H9 (cell line): Measurements from ENCODE around the gene CORO1C. TPM values are rescaled to one million over a fixed set of nuclear protein-coding genes. Genes with fewer than 3 reads are reported as not detected.

Experiments
- DNase-seq: peaks from one replicate; pipeline ENCODE4 v3.0.0-alpha.2; 2017
- H2AFZ ChIP-seq: one replicate; pipeline ENCODE4 v1.6.1; 2013; ENCODE audit warnings: mild to moderate bottlenecking, low read length, control low read depth, moderate library complexity
- H2AK5ac ChIP-seq: 2 replicates; pipeline ENCODE4 v1.6.1; 2013; ENCODE audit warnings: low read length, control low read depth, mixed read lengths; ENCODE audit not compliant: insufficient read length
- H2BK120ac ChIP-seq: one replicate; pipeline ENCODE4 v1.6.1; 2013; ENCODE audit warnings: low read depth, mild to moderate bottlenecking, low read length, control low read depth, inconsistent platforms; ENCODE audit not compliant: poor library complexity, severe bottlenecking
- H2BK12ac ChIP-seq: 2 replicates; pipeline ENCODE4 v1.6.1; 2013; ENCODE audit warnings: low read length, control low read depth, mixed read lengths, low read depth; ENCODE audit not compliant: insufficient read length
- H2BK15ac ChIP-seq: 2 replicates; pipeline ENCODE4 v1.6.1; 2013; ENCODE audit warnings: low read depth, low read length, control low read depth
- H2BK20ac ChIP-seq: one replicate; pipeline ENCODE4 v1.6.1; 2013; ENCODE audit warnings: low read depth, mild to moderate bottlenecking, low read length, control low read depth, inconsistent platforms; ENCODE audit not compliant: poor library complexity, severe bottlenecking
- H2BK5ac ChIP-seq: 2 replicates; pipeline ENCODE4 v1.6.1; 2013; ENCODE audit warnings: low read length, control low read depth, mixed read lengths; ENCODE audit not compliant: insufficient read length
- H3K14ac ChIP-seq: 2 replicates; pipeline ENCODE4 v1.6.1; 2013; ENCODE audit warnings: low read length, control low read depth; ENCODE audit not compliant: insufficient read depth
- H3K18ac ChIP-seq: 2 replicates; pipeline ENCODE4 v1.6.1; 2013; ENCODE audit warnings: low read depth, mild to moderate bottlenecking, mixed read lengths, low read length, control low read depth; ENCODE audit not compliant: insufficient read length
- H3K23ac ChIP-seq: 2 replicates; pipeline ENCODE4 v1.6.1; 2013; ENCODE audit warnings: low read length, control low read depth, mixed read lengths, low read depth; ENCODE audit not compliant: insufficient read length
- H3K23me2 ChIP-seq: 2 replicates; pipeline ENCODE4 v1.6.1; 2013; ENCODE audit warnings: low read depth, mild to moderate bottlenecking, mixed read lengths, low read length, control low read depth; ENCODE audit not compliant: insufficient read length, poor library complexity, severe bottlenecking
- H3K27ac ChIP-seq: 2 replicates; pipeline ENCODE4 v1.5.1; 2013; ENCODE audit warnings: low read length, control low read depth, mixed read lengths, low read depth; ENCODE audit not compliant: insufficient read length
- H3K27me3 ChIP-seq: 2 replicates; pipeline ENCODE4 v1.6.1; 2013; ENCODE audit warnings: low read length, control low read depth, inconsistent platforms; ENCODE audit not compliant: insufficient read depth
- H3K4ac ChIP-seq: 2 replicates; pipeline ENCODE4 v1.6.1; 2013; ENCODE audit warnings: low read depth, mild to moderate bottlenecking, control low read depth, inconsistent platforms, low read length, moderate library complexity
- H3K4me1 ChIP-seq: 2 replicates; pipeline ENCODE4 v1.6.1; 2013; ENCODE audit warnings: low read length, control low read depth, inconsistent platforms; ENCODE audit not compliant: insufficient read depth
- H3K4me2 ChIP-seq: 2 replicates; pipeline ENCODE4 v1.6.1; 2013; ENCODE audit warnings: low read length, control low read depth, mixed read lengths; ENCODE audit not compliant: insufficient read length, insufficient read depth
- H3K56ac ChIP-seq: 2 replicates; pipeline ENCODE4 v1.6.1; 2013; ENCODE audit warnings: low read depth, mild to moderate bottlenecking, mixed read lengths, low read length, control low read depth; ENCODE audit not compliant: insufficient read length
- H3K79me1 ChIP-seq: 2 replicates; pipeline ENCODE4 v1.6.1; 2013; ENCODE audit warnings: low read depth, mild to moderate bottlenecking, moderate library complexity, low read length, control low read depth, inconsistent platforms; ENCODE audit not compliant: insufficient read depth, poor library complexity, severe bottlenecking
- H3K79me2 ChIP-seq: 2 replicates; pipeline ENCODE4 v1.6.1; 2013; ENCODE audit warnings: low read length, control low read depth, inconsistent platforms; ENCODE audit not compliant: insufficient read depth
- H3K9ac ChIP-seq: 2 replicates; pipeline ENCODE4 v1.6.1; 2013; ENCODE audit warnings: low read length, control low read depth, mixed read lengths; ENCODE audit not compliant: insufficient read length; ENCODE audit errors: extremely low read depth
- H3K9me3 ChIP-seq: one replicate; pipeline ENCODE4 v1.6.1; 2013; ENCODE audit warnings: low read depth, low read length, inconsistent platforms; ENCODE audit not compliant: control insufficient read depth
- H3T11ph ChIP-seq: one replicate; pipeline ENCODE4 v1.6.1; 2013; ENCODE audit warnings: mild to moderate bottlenecking, low read length, control low read depth, inconsistent platforms
- H4K20me1 ChIP-seq: one replicate; pipeline ENCODE4 v1.6.1; 2013; ENCODE audit not compliant: control insufficient read depth, insufficient read length, insufficient read depth
- H4K5ac ChIP-seq: 2 replicates; pipeline ENCODE4 v1.6.1; 2013; ENCODE audit warnings: low read depth, mild to moderate bottlenecking, mixed read lengths, low read length, control low read depth; ENCODE audit not compliant: insufficient read length
- H4K8ac ChIP-seq: replicated peaks from 2 replicates; pipeline ENCODE4 v1.6.1; 2013; ENCODE audit warnings: low read length, control low read depth, mixed read lengths, low read depth; ENCODE audit not compliant: insufficient read length
- H4K91ac ChIP-seq: 2 replicates; pipeline ENCODE4 v1.6.1; 2013; ENCODE audit warnings: low read depth, mild to moderate bottlenecking, moderate library complexity, mixed read lengths, low read length, control low read depth; ENCODE audit not compliant: insufficient read length
- H3K27ac Mint-ChIP-seq, 3 experiments: 2 replicates in 2 of 3; 3 replicates in 1 of 3; pipeline ENCODE4 v1.8.0; 2020 to 2021; ENCODE audit warnings: mixed read lengths in 3 of 3, mild to moderate bottlenecking in 1 of 3, moderate library complexity in 1 of 3
- H3K27me3 Mint-ChIP-seq: 2 replicates; pipeline ENCODE4 v1.8.0; 2021; ENCODE audit warnings: low read depth, mild to moderate bottlenecking, moderate library complexity, mixed read lengths
- H3K36me3 Mint-ChIP-seq, 3 experiments: 2 replicates in 2 of 3; 3 replicates in 1 of 3; pipeline ENCODE4 v1.8.0; 2020 to 2021; ENCODE audit warnings: low read depth in 3 of 3, mixed read lengths in 3 of 3; ENCODE audit not compliant: insufficient read depth in 1 of 3
- H3K4me1 Mint-ChIP-seq, 2 experiments: 2 replicates each; pipeline ENCODE4 v1.8.0; 2020; ENCODE audit warnings: mixed read lengths in 2 of 2
- H3K4me3 Mint-ChIP-seq, 2 experiments: 2 replicates in 1 of 2; 3 replicates in 1 of 2; pipeline ENCODE4 v1.8.0; 2020 to 2021; ENCODE audit warnings: mild to moderate bottlenecking in 2 of 2, mixed read lengths in 2 of 2, moderate library complexity in 1 of 2
- H3K9me3 Mint-ChIP-seq, 2 experiments: 2 replicates in 1 of 2; 3 replicates in 1 of 2; pipeline ENCODE4 v1.8.0; 2020; ENCODE audit warnings: mild to moderate bottlenecking in 2 of 2, mixed read lengths in 2 of 2, moderate library complexity in 1 of 2
- WGBS: extraction: QIAGEN DNeasy Blood & Tissue Kit; methylation state at CpG from one replicate; pipeline ENCODE4 v1.1.7; 2013; ENCODE audit warnings: missing lambda C conversion rate, low lambda C conversion rate, mixed read lengths; ENCODE audit not compliant: insufficient read length; ENCODE audit errors: extremely low coverage; 5-methylcytosine and 5-hydroxymethylcytosine counted together
- total RNA-seq: library from RNA; stranded (reverse); gene quantifications from 2 replicates; pipeline ENCODE4 v1.2.1, GENCODE V29; 2021
- TF ChIP-seq, protein P1 (sequence below): fragments of 200-600 bp; sonication (generic); conservative IDR thresholded peaks from 3 replicates; pipeline ENCODE4 v1.8.0; 2021; ENCODE audit warnings: antibody characterized with exemption, mild to moderate bottlenecking

The CORO1C gene
- total RNA-seq, 1 experiment from 2014 or later = 154 TPM

DNA sequence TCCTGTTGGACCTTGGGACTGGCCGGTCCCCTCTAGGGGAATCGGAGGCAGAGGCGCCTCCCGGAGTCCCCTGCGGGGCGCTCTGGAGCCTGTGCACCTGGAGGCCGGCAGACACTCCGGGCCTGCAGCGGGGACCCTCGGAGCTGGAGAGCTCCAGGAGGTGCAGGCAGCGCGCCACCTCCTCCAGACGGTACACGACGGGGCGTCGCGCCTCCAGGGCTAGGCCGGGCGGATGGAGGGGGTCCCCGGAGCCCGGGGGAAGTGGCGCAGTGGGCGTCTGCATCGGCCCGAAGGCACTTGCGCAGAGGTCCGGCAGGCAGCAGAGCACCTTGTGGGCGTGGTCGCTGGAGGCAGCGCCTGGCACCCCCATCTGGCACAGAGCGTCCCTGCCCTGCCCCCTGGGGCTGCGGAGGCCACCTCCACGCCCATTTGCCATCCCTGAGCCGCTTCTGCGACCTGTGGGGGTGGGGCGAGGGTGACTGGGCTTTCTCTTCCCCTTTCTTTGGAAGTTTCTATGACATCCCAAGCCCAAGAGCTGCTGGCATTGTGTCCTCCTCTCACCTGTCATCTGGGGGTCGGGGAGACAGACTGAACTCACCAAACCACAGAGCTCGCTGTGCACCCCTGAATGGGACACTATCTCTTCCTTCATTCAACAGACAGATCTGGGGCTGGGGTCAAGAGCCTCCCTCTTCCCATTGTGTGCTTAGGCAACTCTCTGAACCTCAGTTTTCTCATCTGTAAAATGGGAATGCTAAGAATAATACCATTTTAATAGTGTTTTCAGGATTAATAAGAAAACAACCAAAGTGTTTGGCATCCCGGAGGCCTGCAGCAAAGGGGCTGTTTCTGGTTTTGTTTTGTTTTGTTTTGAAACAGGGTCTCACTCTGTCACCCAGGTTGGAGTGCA, 37.5 kb upstream of the CORO1C start:
- Histone ChIP-seq H4K91ac (no peak overlapping the region), H3T11ph (no peak overlapping the region), H2AK5ac (no peak overlapping the region), H2BK20ac (no peak overlapping the region), H3K27me3 (no peaks in the 10 kb centered on the region), H4K20me1 (no peaks in the 10 kb centered on the region), H4K8ac (no peak overlapping the region), H3K79me1 (no peaks in the 10 kb centered on the region), H3K18ac (no peak overlapping the region), H3K23ac (no peak overlapping the region), H3K4me1 (no peaks in the 10 kb centered on the region; the same call in 1 of the 2 replicates), H3K27ac (no peak overlapping the region), H3K79me2 (no peaks in the 10 kb centered on the region), H2BK120ac (no peak overlapping the region), H3K56ac (no peak overlapping the region), H4K5ac (no peak overlapping the region), H3K9me3 (no peaks in the 10 kb centered on the region), H2BK5ac (no peak overlapping the region), H3K9ac (no peak overlapping the region), H2BK15ac (no peak overlapping the region), H3K4ac (no peak overlapping the region), H3K14ac (0 out of 2 replicates have a peak overlapping the region, but pooled peaks have one; percentile 9), H3K23me2 (peaks cover 4% of the 10 kb centered on the region), H2AFZ (no peak overlapping the region), H2BK12ac (no peak overlapping the region), H3K4me2 (peak overlapping the region; percentile 19)
- Mint-ChIP-seq H3K36me3 (no peaks in the 10 kb centered on the region), H3K27ac (no peak overlapping the region), H3K4me1 (peaks cover 8 to 30% of the 10 kb centered on the region in 2 experiments), H3K4me3 (peak overlapping the region; percentile 52 to 73), H3K9me3 (no peaks in the 10 kb centered on the region), H3K27me3 (no peaks in the 10 kb centered on the region; the same call in none of the 2 replicates)
- DNase-seq = peak; percentile 88
- no CpG with 5 or more reads among the region's 40 CpGs for WGBS
- TF ChIP-seq, protein P1, sequence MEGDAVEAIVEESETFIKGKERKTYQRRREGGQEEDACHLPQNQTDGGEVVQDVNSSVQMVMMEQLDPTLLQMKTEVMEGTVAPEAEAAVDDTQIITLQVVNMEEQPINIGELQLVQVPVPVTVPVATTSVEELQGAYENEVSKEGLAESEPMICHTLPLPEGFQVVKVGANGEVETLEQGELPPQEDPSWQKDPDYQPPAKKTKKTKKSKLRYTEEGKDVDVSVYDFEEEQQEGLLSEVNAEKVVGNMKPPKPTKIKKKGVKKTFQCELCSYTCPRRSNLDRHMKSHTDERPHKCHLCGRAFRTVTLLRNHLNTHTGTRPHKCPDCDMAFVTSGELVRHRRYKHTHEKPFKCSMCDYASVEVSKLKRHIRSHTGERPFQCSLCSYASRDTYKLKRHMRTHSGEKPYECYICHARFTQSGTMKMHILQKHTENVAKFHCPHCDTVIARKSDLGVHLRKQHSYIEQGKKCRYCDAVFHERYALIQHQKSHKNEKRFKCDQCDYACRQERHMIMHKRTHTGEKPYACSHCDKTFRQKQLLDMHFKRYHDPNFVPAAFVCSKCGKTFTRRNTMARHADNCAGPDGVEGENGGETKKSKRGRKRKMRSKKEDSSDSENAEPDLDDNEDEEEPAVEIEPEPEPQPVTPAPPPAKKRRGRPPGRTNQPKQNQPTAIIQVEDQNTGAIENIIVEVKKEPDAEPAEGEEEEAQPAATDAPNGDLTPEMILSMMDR = peak; percentile 22; the same call in 1 of the 3 replicates
